Thyroid gland (tissue), 4 donors: Measurements from ENCODE around the gene ZNF783. TPM values are rescaled to one million over a fixed set of nuclear protein-coding genes. Genes with fewer than 3 reads are reported as not detected.

ENCODE experiments used
- DNase-seq, 2 donors: peaks; one replicate each; pipeline ENCODE4 v3.0.0-alpha.2; 2019
- H3K27ac ChIP-seq, 3 donors: fragments of 200-600 bp; sonication (generic); 1 replicate in 2 of 3; 2 replicates in 1 of 3; pipeline ENCODE4 v1.5.1; 2016 to 2019; ENCODE audit warnings: mild to moderate bottlenecking in 1 of 3, moderate library complexity in 1 of 3
- H3K27me3 ChIP-seq: fragments of 200-600 bp; sonication (generic); one replicate; pipeline ENCODE4 v1.5.1; 2019
- H3K36me3 ChIP-seq, 2 donors: fragments of 200-600 bp; sonication (generic); one replicate each; pipeline ENCODE4 v1.5.1; 2016 to 2019
- H3K4me1 ChIP-seq, 2 donors: fragments of 200-600 bp; sonication (generic); one replicate each; pipeline ENCODE4 v1.5.1; 2017 to 2019
- H3K4me3 ChIP-seq, 3 donors: fragments of 200-600 bp; sonication (generic); replicated peaks in 1 of 3; 1 replicate in 2 of 3; 2 replicates in 1 of 3; pipeline ENCODE4 v1.5.1; 2016; ENCODE audit warnings: mild to moderate bottlenecking in 1 of 3
- H3K9me3 ChIP-seq: fragments of 200-600 bp; sonication (generic); one replicate; pipeline ENCODE4 v1.5.1; 2017
- CTCF ChIP-seq, 6 experiments: fragments of 200-600 bp in 3 of 6; fragments of 450-650 bp in 3 of 6; sonication (generic) in 3 of 6; IDR thresholded peaks; one replicate each; pipeline ENCODE4 v1.5.1; 2016 to 2019; ENCODE audit warnings: antibody characterized with exemption in 6 of 6, mild to moderate bottlenecking in 2 of 6, inconsistent platforms in 1 of 6, moderate library complexity in 1 of 6
- POLR2A ChIP-seq, 2 donors: fragments of 450-650 bp; IDR thresholded peaks; one replicate each; pipeline ENCODE4 v1.6.1; 2017; ENCODE audit warnings: antibody characterized with exemption in 2 of 2, mild to moderate bottlenecking in 2 of 2, moderate library complexity in 1 of 2
- WGBS, 2 donors: methylation state at CpG; one replicate each; pipeline ENCODE4 v1.1.5; 2017; 5-methylcytosine and 5-hydroxymethylcytosine counted together
- intact Hi-C: fragments of 100-400 bp; cut with DNase I; formaldehyde crosslinking; loops from one replicate; pipeline ENCODE4 v1.15.1; 2023
- total RNA-seq, 4 donors: library from RNA; depleted of rRNA; stranded (reverse); fragments of >200 nt; gene quantifications; one replicate each; pipeline ENCODE4 v1.2.3, GENCODE V29; 2016

Gene ZNF783
- total RNA-seq, 4 donors from 2014 or later = 11.3 to 18.0 (median 15.1) TPM

GRCh38 chr7:149289262-149289661, 27.3 kb downstream of the ZNF783 start:
- WGBS, 2 donors = 91 to 94% methylated on average over 7 to 8 of the region's 8 CpGs
- Histone ChIP-seq H3K27ac (no peak overlapping the region), H3K4me3 (no peak overlapping the region), H3K4me1 (peaks cover 6 to 12% of the 10 kb centered on the region in 2 donors), H3K27me3 (no peaks in the 10 kb centered on the region), H3K9me3 (no peaks in the 10 kb centered on the region), H3K36me3 (no peaks in the 10 kb centered on the region)
- no peak for DNase-seq
- TF ChIP-seq POLR2A (IDR thresholded peaks at IDR 0.05) (no peak), CTCF (IDR thresholded peaks at IDR 0.05) (no peak)
- intact Hi-C loops = no loop called here

- Histone ChIP-seq H3K4me1 (peaks cover 6 to 9% of the 10 kb centered on the region in 2 donors), H3K27ac (no peak overlapping the region), H3K36me3 (peaks cover 0 to 2% of the 10 kb centered on the region in 2 donors), H3K9me3 (no peaks in the 10 kb centered on the region), H3K27me3 (no peaks in the 10 kb centered on the region), H3K4me3 (no peak overlapping the region)
- no peak for DNase-seq
- 84 to 100% methylated on average over 3 of the region's 4 CpGs for WGBS, 2 donors
- no peak for TF ChIP-seq POLR2A (IDR thresholded peaks at IDR 0.05)
- no peak for TF ChIP-seq CTCF (IDR thresholded peaks at IDR 0.05)
- intact Hi-C loops = no loop called here
Observed at GRCh38 chr7:149289856-149290255, 27.9 kb downstream of the ZNF783 start.

- no peak for DNase-seq
- peaks cover 0 to 2% of the 10 kb centered on the region in 2 donors for H3K36me3 ChIP-seq
- H3K9me3 ChIP-seq = no peaks in the 10 kb centered on the region
- intact Hi-C loops = no loop called here
- no peak overlapping the region for H3K27ac ChIP-seq
- no peaks in the 10 kb centered on the region for H3K27me3 ChIP-seq
- H3K4me1 ChIP-seq = no peaks in the 10 kb centered on the region
- TF ChIP-seq CTCF (IDR thresholded peaks at IDR 0.05) (no peak), POLR2A (IDR thresholded peaks at IDR 0.05) (no peak)
- WGBS, 2 donors = 92 to 95% methylated on average over 10 to 13 of the region's 13 CpGs
- no peak overlapping the region for H3K4me3 ChIP-seq
Observed at GRCh38 chr7:149291036-149291780, 29.2 kb downstream of the ZNF783 start.

GRCh38 chr7:149291781-149292461, 29.9 kb downstream of the ZNF783 start:
- DNase-seq = no peak
- no peaks in the 10 kb centered on the region for H3K4me1 ChIP-seq
- no peak overlapping the region for H3K4me3 ChIP-seq
- WGBS, 2 donors = 91% methylated on average over 16 of the region's 16 CpGs
- no peaks in the 10 kb centered on the region for H3K27me3 ChIP-seq
- no peak for TF ChIP-seq CTCF (IDR thresholded peaks at IDR 0.05)
- TF ChIP-seq POLR2A (IDR thresholded peaks at IDR 0.05) = no peak
- no peaks in the 10 kb centered on the region for H3K9me3 ChIP-seq
- H3K27ac ChIP-seq = no peak overlapping the region
- intact Hi-C loops = no loop called here
- H3K36me3 ChIP-seq = peaks cover 0 to 2% of the 10 kb centered on the region in 2 donors

GRCh38 chr7:149292462-149292823, 30.4 kb downstream of the ZNF783 start:
- Histone ChIP-seq H3K4me1 (no peaks in the 10 kb centered on the region), H3K27ac (no peak overlapping the region), H3K9me3 (no peaks in the 10 kb centered on the region), H3K27me3 (no peaks in the 10 kb centered on the region), H3K36me3 (peaks cover 0 to 2% of the 10 kb centered on the region in 2 donors), H3K4me3 (no peak overlapping the region)
- intact Hi-C loops = no loop called here
- 78 to 81% methylated on average over 9 of the region's 9 CpGs for WGBS, 2 donors
- no peak for TF ChIP-seq CTCF (IDR thresholded peaks at IDR 0.05)
- no peak for TF ChIP-seq POLR2A (IDR thresholded peaks at IDR 0.05)
- no peak for DNase-seq
